Parietal lobe (tissue), 1 donor: Measurements from ENCODE around the gene TOR4A. TPM values are rescaled to one million over a fixed set of nuclear protein-coding genes. Genes with fewer than 3 reads are reported as not detected.

Experiments
- total RNA-seq: library from RNA; depleted of rRNA; stranded (reverse); fragments of >200 nt; gene quantifications from one replicate; pipeline ENCODE4 v1.2.3, GENCODE V29; 2014

Gene TOR4A
- 0.31 TPM for total RNA-seq

DNA sequence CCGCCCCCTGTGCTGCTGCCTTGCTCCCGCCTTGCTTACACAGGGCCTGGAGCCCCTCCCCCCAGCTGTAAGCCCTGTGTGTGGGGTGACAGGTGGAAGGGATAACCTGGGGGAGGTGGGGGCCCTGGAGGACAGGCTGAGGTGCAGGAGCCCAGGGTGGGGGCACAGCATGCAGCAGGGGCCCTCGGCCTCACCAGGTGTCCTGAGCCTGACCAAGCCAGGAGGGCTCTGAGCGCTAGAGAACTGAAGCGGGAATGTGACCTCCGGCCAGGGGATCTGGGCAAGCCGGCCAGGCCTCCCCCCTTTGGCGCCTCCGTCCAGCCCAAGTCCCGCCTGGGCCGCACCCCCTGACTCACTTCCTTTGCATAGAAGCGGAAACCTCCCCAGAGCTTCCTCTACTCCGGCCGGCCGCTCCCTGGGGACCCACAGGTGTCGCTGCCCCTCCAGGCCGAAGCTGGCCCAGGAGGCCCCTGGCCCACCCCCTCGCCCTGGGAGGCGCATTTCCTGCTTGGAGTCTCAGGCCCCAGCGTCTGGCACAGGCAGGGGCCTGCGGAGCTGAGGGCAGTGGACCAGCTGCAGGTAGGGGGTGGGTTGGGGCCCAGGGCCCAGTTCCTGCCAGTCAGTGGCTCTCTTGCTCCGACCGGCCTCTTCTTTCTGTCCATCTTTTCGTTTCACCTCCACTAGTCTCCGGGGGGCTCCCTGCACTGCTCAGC lies at the start of gene TOR4A:
Gene TOR4A (plus strand): TSS at position 398 of the 713 bp plus-strand sequence. CDS start 964 bp downstream, outside the sequence.

DNA sequence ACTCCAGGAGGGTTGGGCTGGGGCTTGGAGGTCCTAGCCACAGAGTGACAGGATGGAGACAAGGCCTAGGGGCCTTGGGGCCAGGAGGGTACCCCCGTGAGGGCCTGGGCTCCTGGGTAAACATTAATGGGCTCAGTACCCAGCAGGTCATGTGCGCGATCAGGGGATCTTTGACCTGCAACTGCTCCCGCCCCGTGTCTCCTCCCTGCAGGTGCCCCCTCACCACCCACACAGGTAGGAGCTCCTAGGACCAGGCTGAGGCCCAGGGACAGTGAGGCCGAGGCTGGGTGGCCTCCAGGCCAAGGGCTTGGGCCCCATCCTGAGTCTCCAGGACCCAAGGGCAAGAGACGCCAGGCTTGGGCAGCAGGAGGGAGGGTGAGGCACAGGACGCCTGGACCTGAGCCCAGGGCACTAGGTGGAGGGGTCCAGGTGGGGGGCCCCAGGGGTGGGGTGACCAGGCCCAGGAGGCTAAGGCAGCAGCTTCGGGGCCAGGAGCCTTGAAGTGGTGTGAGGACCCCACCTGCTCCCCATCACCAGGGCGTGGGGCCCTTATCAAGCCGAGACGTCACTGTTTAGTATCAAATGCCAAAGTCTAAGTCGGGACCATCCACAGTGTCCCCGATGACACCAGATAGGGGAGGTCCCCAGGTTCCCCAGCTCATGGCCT lies 46.7 kb upstream of the TOR4A start, which contains the start of gene SLC34A3:
Gene SLC34A3 (plus strand): TSS at position 197 of the 667 bp plus-strand sequence. CDS start 802 bp downstream, outside the sequence.

DNA sequence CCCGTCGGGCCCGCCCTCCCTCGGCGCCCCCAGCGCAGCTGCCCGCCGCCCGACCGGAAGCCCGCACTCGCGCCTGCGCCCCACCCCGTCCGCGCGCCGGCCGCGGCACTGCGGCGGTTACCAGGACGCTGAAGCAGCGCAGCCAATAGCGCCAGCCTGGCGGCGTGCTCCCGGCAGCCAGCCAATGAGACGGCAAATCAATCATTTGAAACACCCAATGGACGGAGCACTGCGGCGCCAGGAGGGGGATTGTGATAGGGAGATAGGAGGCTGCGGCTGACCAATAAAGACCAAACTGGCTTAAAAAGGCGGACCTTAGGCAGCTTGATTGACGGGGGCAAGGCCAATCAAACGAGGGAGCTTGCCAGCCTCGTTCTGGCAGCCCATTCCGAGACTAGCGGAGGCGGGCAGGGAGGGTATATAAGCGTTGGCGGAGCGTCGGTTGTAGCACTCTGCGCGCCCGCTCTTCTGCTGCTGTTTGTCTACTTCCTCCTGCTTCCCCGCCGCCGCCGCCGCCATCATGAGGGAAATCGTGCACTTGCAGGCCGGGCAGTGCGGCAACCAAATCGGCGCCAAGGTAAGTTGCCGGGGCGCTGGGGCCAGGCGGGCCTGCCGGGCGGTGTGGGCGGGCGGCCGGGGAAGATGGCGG lies 36.6 kb upstream of the TOR4A start, which contains the start of gene TUBB4B:
Gene TUBB4B (plus strand): TSS at position 447 of the 649 bp plus-strand sequence. CDS start 74 bp downstream, at position 521.

DNA sequence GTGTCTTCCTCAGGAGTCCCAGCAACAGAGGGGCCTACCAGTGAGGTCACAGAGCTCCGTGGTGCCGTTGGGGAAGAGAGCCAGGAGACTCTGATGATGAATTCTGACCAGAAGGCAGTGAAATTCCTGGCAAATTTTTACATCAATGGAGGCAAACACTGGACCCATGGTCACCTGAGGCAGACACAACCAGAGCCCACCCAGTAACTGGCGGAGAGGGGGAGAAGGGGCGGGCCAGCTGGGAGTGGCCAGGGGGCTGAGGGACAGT lies 26.4 kb upstream of the TOR4A start, which contains the start of gene STPG3:
Gene STPG3 (plus strand): TSS at position 93 of the 268 bp plus-strand sequence. CDS start 1 bp downstream, at position 94.

DNA sequence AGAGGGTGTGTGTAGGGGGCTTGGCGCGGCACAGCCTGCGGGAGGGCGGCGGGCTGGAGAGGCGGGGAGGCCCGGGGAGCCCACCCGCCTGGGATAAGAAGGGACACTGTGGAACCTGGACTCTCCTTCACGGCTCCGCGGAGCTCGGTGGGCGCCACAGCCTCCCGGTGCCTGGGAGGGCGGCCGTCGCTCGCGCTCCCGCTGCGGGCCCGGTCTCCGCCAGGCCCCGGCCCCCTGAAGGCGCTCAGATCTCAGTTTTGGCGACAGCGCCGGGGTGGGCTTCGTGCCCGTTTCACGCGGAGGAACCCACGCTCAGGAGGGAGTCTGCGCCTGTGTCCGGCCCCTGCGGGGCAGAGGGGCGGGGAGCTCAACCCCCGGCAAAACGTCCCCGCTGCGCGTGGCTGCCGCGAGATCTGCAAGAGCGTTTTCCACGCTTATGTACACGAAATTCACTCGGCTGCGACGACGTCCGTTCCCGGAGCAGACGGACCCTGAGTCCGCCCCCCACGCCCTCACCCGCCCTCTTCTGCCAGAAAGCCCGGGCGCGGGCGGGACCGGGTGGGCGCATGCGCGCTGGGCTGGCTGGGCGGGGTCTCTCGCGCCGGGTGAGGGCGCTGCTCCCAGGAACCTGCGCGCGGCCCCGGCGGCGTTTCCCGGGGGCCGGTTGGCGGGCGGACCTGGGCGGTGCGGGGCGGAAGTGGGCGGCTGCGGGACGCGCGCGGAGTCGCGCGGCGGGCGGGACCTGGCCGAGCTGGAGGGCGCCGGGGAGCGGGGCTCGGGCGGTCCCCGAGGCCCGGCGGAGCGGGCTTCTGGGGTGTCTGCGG lies 22.7 kb upstream of the TOR4A start, which contains the start of gene NELFB:
Gene NELFB (plus strand): TSS at position 704 of the 824 bp plus-strand sequence.

DNA sequence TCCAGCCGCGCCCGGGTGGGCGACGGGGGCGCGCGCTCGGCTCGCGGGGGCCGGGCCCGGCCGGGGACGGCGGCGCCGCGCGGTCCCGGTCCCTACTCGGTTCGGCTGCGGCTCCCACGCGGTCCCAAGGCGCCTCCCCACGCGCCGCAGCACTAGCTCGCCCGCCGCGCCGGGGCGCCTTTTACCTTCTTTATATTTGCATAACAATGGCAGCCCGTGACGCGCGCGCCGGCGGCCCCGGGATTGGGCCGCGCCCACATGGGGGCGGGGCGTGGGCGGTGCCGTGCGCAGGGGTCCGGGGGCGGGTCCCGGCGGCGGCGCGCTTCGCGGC lies 24.6 kb downstream of the TOR4A start, which contains the start of gene NRARP:
Gene NRARP (minus strand): TSS at position 154 of the 331 bp plus-strand sequence. CDS start 343 bp downstream, outside the sequence.

Other genes with a start within 250 kb of the TOR4A start
- gene ABCA2, start 249.5 kb upstream of the TOR4A start, total RNA-seq, result 45.4 TPM
- gene FUT7, start 245.6 kb upstream of the TOR4A start, total RNA-seq, result not detected
- 34.4 TPM for gene NPDC1, start 231.5 kb upstream of the TOR4A start, total RNA-seq
- 0.63 TPM for gene ENTPD2, start 223.7 kb upstream of the TOR4A start, total RNA-seq
- 2.5 TPM for gene SAPCD2, start 207.2 kb upstream of the TOR4A start, total RNA-seq
- 0.63 TPM for gene UAP1L1, start 200.2 kb upstream of the TOR4A start, total RNA-seq
- gene MAN1B1, start 190.7 kb upstream of the TOR4A start, total RNA-seq, result 72.6 TPM
- 36.6 TPM for gene DPP7, start 163.0 kb upstream of the TOR4A start, total RNA-seq
- gene GRIN1, start 138.6 kb upstream of the TOR4A start, total RNA-seq, result 63.5 TPM
- 0.31 TPM for gene LRRC26, start 107.7 kb upstream of the TOR4A start, total RNA-seq
- gene TMEM210, start 105.7 kb upstream of the TOR4A start, total RNA-seq, result not detected
- 39.1 TPM for gene ANAPC2, start 89.2 kb upstream of the TOR4A start, total RNA-seq
- 21.3 TPM for gene SSNA1, start 89.0 kb upstream of the TOR4A start, total RNA-seq
- gene TPRN, start 77.0 kb upstream of the TOR4A start, total RNA-seq, result 7.5 TPM
- 31.6 TPM for gene TMEM203, start 72.1 kb upstream of the TOR4A start, total RNA-seq
- gene NDOR1, start 72.0 kb upstream of the TOR4A start, total RNA-seq, result 6.9 TPM
- gene RNF208, start 55.5 kb upstream of the TOR4A start, total RNA-seq, result 1.9 TPM
- gene CYSRT1, start 52.6 kb upstream of the TOR4A start, total RNA-seq, result not detected
- gene RNF224, start 50.2 kb upstream of the TOR4A start, total RNA-seq, result not detected
- not detected for gene SLC34A3, start 46.8 kb upstream of the TOR4A start, total RNA-seq
- 88.9 TPM for gene TUBB4B, start 36.4 kb upstream of the TOR4A start, total RNA-seq
- not detected for gene STPG3, start 26.4 kb upstream of the TOR4A start, total RNA-seq
- 34.4 TPM for gene NELFB, start 22.4 kb upstream of the TOR4A start, total RNA-seq
- gene NRARP, start 24.5 kb downstream of the TOR4A start, total RNA-seq, result 5.0 TPM
- gene EXD3, start 145.4 kb downstream of the TOR4A start, total RNA-seq, result 36.9 TPM
- gene NOXA1, start 145.7 kb downstream of the TOR4A start, total RNA-seq, result 2.5 TPM
- not detected for gene ENTPD8, start 163.6 kb downstream of the TOR4A start, total RNA-seq
- gene NSMF, start 181.6 kb downstream of the TOR4A start, total RNA-seq, result 66.7 TPM